Trophoblast cell (in vitro differentiated cells and primary cell): ENCODE results near the gene SUMO3.
A peak's percentile ranks its signal among the peaks of the same experiment; 100 is the strongest.

ENCODE experiments used
- DNase-seq, 2 donors: peaks; one replicate each; pipeline ENCODE4 v3.0.0-alpha.2; 2016
- H2AFZ ChIP-seq: 2 replicates; pipeline ENCODE4 v1.6.1; 2013; ENCODE audit warnings: low read length, moderate library complexity, mild to moderate bottlenecking; ENCODE audit not compliant: insufficient read depth, poor library complexity
- H2AK5ac ChIP-seq: 2 replicates; pipeline ENCODE4 v1.6.1; 2013; ENCODE audit warnings: mild to moderate bottlenecking, low read length
- H2BK120ac ChIP-seq: 2 replicates; pipeline ENCODE4 v1.6.1; 2013; ENCODE audit warnings: low read length, mild to moderate bottlenecking, moderate library complexity; ENCODE audit not compliant: insufficient read depth, poor library complexity
- H2BK12ac ChIP-seq: 2 replicates; pipeline ENCODE4 v1.6.1; 2013; ENCODE audit warnings: mild to moderate bottlenecking, low read length, moderate library complexity
- H2BK5ac ChIP-seq: 2 replicates; pipeline ENCODE4 v1.6.1; 2013; ENCODE audit warnings: low read length, low read depth, moderate library complexity, mild to moderate bottlenecking; ENCODE audit not compliant: poor library complexity
- H3K14ac ChIP-seq: 2 replicates; pipeline ENCODE4 v1.6.1; 2013; ENCODE audit warnings: mild to moderate bottlenecking, low read length
- H3K18ac ChIP-seq: 2 replicates; pipeline ENCODE4 v1.6.1; 2013; ENCODE audit warnings: mild to moderate bottlenecking, low read length
- H3K23ac ChIP-seq: 2 replicates; pipeline ENCODE4 v1.6.1; 2013; ENCODE audit warnings: low read length
- H3K27ac ChIP-seq: 2 replicates; pipeline ENCODE4 v1.5.1; 2013; ENCODE audit warnings: low read depth, mild to moderate bottlenecking, inconsistent platforms, low read length, moderate library complexity
- H3K27me3 ChIP-seq: 2 replicates; pipeline ENCODE4 v1.6.1; 2013; ENCODE audit warnings: inconsistent platforms, mild to moderate bottlenecking, low read length, moderate library complexity; ENCODE audit not compliant: insufficient read depth
- H3K36me3 ChIP-seq, 2 experiments: 1 replicate in 1 of 2; 2 replicates in 1 of 2; pipeline ENCODE4 v1.6.1; 2013; ENCODE audit warnings: low read length in 2 of 2, mild to moderate bottlenecking in 2 of 2, moderate library complexity in 1 of 2; ENCODE audit not compliant: insufficient read depth in 2 of 2, control insufficient read depth in 1 of 2
- H3K4ac ChIP-seq: 2 replicates; pipeline ENCODE4 v1.6.1; 2013; ENCODE audit warnings: low read depth, mild to moderate bottlenecking, low read length, moderate library complexity
- H3K4me1 ChIP-seq, 2 experiments: 1 replicate in 1 of 2; 2 replicates in 1 of 2; pipeline ENCODE4 v1.6.1; 2013; ENCODE audit warnings: low read length in 2 of 2, mild to moderate bottlenecking in 2 of 2, moderate library complexity in 1 of 2; ENCODE audit not compliant: insufficient read depth in 2 of 2, control insufficient read depth in 1 of 2
- H3K4me2 ChIP-seq: 2 replicates; pipeline ENCODE4 v1.6.1; 2013; ENCODE audit warnings: inconsistent platforms, mild to moderate bottlenecking, low read length, moderate library complexity
- H3K4me3 ChIP-seq: 2 replicates; pipeline ENCODE4 v1.5.1; 2013; ENCODE audit warnings: mild to moderate bottlenecking, low read depth, low read length, inconsistent platforms
- H3K79me1 ChIP-seq: one replicate; pipeline ENCODE4 v1.6.1; 2013; ENCODE audit warnings: low read length
- H3K79me2 ChIP-seq: 2 replicates; pipeline ENCODE4 v1.6.1; 2013; ENCODE audit warnings: low read length, mild to moderate bottlenecking; ENCODE audit not compliant: control insufficient read depth, insufficient read depth, poor library complexity
- H3K9ac ChIP-seq: 2 replicates; pipeline ENCODE4 v1.6.1; 2013; ENCODE audit warnings: mild to moderate bottlenecking, low read length
- H3K9me3 ChIP-seq: 2 replicates; pipeline ENCODE4 v1.6.1; 2013; ENCODE audit warnings: low read depth, mild to moderate bottlenecking, control low read depth, inconsistent platforms, low read length; ENCODE audit not compliant: insufficient read depth
- H4K12ac ChIP-seq: 2 replicates; pipeline ENCODE4 v1.6.1; 2013; ENCODE audit warnings: low read depth, mild to moderate bottlenecking, low read length, moderate library complexity
- H4K8ac ChIP-seq: 2 replicates; pipeline ENCODE4 v1.6.1; 2013; ENCODE audit warnings: low read depth, mild to moderate bottlenecking, low read length, moderate library complexity
- H4K91ac ChIP-seq: one replicate; pipeline ENCODE4 v1.6.1; 2013; ENCODE audit warnings: low read depth, mild to moderate bottlenecking, low read length, moderate library complexity
- WGBS: extraction: QIAGEN DNeasy Blood & Tissue Kit; methylation state at CpG from one replicate; pipeline ENCODE4 v1.1.7; 2013; ENCODE audit warnings: missing lambda C conversion rate; ENCODE audit not compliant: insufficient read length, insufficient coverage; ENCODE audit errors: extremely low coverage; 5-methylcytosine and 5-hydroxymethylcytosine counted together

SUMO3 gene

GRCh38 chr21:44792702-44793591 is 24.9 kb downstream of the SUMO3 start:
- H3K27me3 ChIP-seq, result no peaks in the 10 kb centered on the region
- H3K4me3 ChIP-seq, result no peak overlapping the region
- no peak overlapping the region for H3K14ac ChIP-seq
- no peak overlapping the region for H4K8ac ChIP-seq
- H3K4ac ChIP-seq, result peak overlapping the region; percentile 9
- no peaks in the 10 kb centered on the region for H3K9me3 ChIP-seq
- H2BK12ac ChIP-seq, result no peak overlapping the region
- H3K79me2 ChIP-seq, result peaks cover 4% of the 10 kb centered on the region
- WGBS, result no CpG with 5 or more reads among the region's 10 CpGs
- H2BK120ac ChIP-seq, result no peak overlapping the region
- H2AFZ ChIP-seq, result no peak overlapping the region
- peak; percentile 30 to 76 for DNase-seq
- no peak overlapping the region for H3K27ac ChIP-seq
- H3K4me2 ChIP-seq, result no peak overlapping the region
- H4K91ac ChIP-seq, result no peak overlapping the region
- H3K23ac ChIP-seq, result no peak overlapping the region
- no peak overlapping the region for H2BK5ac ChIP-seq
- H3K36me3 ChIP-seq, result peaks cover 0 to 12% of the 10 kb centered on the region in 2 experiments
- H3K4me1 ChIP-seq, result no peaks in the 10 kb centered on the region
- no peak overlapping the region for H2AK5ac ChIP-seq
- peak overlapping the region; percentile 68 for H3K18ac ChIP-seq
- H3K9ac ChIP-seq, result no peak overlapping the region
- H4K12ac ChIP-seq, result no peak overlapping the region
- no peaks in the 10 kb centered on the region for H3K79me1 ChIP-seq

- H3K9ac ChIP-seq, result no peak overlapping the region
- WGBS, result no CpG with 5 or more reads among the region's 5 CpGs
- DNase-seq, result no peak
Observed at GRCh38 chr21:44791993-44792392, 25.9 kb downstream of the SUMO3 start.

DNA sequence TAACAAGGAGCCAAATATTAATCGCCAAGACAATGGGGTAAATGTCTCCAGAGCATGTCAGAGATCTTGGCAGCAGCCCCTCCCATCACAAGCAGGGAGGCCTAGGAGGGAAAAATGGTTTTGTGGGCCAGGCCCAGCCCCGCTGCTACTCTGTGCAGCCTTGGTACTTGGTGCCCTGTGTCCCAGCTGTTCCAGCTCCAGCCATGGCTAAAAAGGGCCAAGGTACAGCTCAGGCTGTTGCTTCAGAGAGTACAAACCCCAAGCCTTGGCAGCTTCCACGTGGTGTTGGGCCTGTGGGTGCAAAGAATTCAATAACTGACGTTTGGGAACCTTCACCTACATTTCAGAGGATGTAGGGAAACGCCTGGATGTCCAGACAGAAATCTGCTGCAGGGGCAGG is 26.6 kb downstream of the SUMO3 start:
- no peak overlapping the region for H3K4me3 ChIP-seq
- H3K79me2 ChIP-seq, result peaks cover 1% of the 10 kb centered on the region
- H2AFZ ChIP-seq, result no peak overlapping the region
- H3K9ac ChIP-seq, result no peak overlapping the region
- H4K91ac ChIP-seq, result no peak overlapping the region
- peaks cover 0 to 12% of the 10 kb centered on the region in 2 experiments for H3K36me3 ChIP-seq
- no peak overlapping the region for H3K23ac ChIP-seq
- no peak overlapping the region for H3K27ac ChIP-seq
- no peak overlapping the region for H4K8ac ChIP-seq
- no peaks in the 10 kb centered on the region for H3K9me3 ChIP-seq
- no peak overlapping the region for H2BK12ac ChIP-seq
- no peak overlapping the region for H2BK120ac ChIP-seq
- H3K18ac ChIP-seq, result no peak overlapping the region
- no peaks in the 10 kb centered on the region for H3K27me3 ChIP-seq
- H3K4me1 ChIP-seq, result no peaks in the 10 kb centered on the region
- no peak for DNase-seq
- no peak overlapping the region for H2BK5ac ChIP-seq
- no peak overlapping the region for H4K12ac ChIP-seq
- H3K4ac ChIP-seq, result no peak overlapping the region
- no peak overlapping the region for H3K4me2 ChIP-seq
- WGBS, result no CpG with 5 or more reads among the region's 5 CpGs
- no peak overlapping the region for H2AK5ac ChIP-seq
- no peak overlapping the region for H3K14ac ChIP-seq
- H3K79me1 ChIP-seq, result no peaks in the 10 kb centered on the region

More at GRCh38 chr21:44791993-44792392, 25.9 kb downstream of the SUMO3 start:
- no peak overlapping the region for H2AK5ac ChIP-seq
- no peak overlapping the region for H4K12ac ChIP-seq
- H3K23ac ChIP-seq, result no peak overlapping the region
- no peak overlapping the region for H2AFZ ChIP-seq
- H3K36me3 ChIP-seq, result peaks cover 0 to 14% of the 10 kb centered on the region in 2 experiments
- no peak overlapping the region for H3K4me2 ChIP-seq
- no peaks in the 10 kb centered on the region for H3K79me1 ChIP-seq
- no peak overlapping the region for H3K14ac ChIP-seq
- no peaks in the 10 kb centered on the region for H3K4me1 ChIP-seq
- H3K9me3 ChIP-seq, result no peaks in the 10 kb centered on the region
- H3K4me3 ChIP-seq, result no peak overlapping the region
- H3K79me2 ChIP-seq, result peaks cover 1% of the 10 kb centered on the region
- no peak overlapping the region for H2BK120ac ChIP-seq
- no peak overlapping the region for H4K8ac ChIP-seq
- H3K27ac ChIP-seq, result no peak overlapping the region
- H2BK5ac ChIP-seq, result no peak overlapping the region
- H3K27me3 ChIP-seq, result no peaks in the 10 kb centered on the region
- no peak overlapping the region for H3K4ac ChIP-seq
- no peak overlapping the region for H3K18ac ChIP-seq
- H4K91ac ChIP-seq, result no peak overlapping the region
- no peak overlapping the region for H2BK12ac ChIP-seq

GRCh38 chr21:44790368-44790767 is 27.5 kb downstream of the SUMO3 start:
- Histone ChIP-seq H3K4ac (no peak overlapping the region), H3K9me3 (no peaks in the 10 kb centered on the region), H2BK12ac (no peak overlapping the region), H3K27ac (no peak overlapping the region), H3K79me2 (peaks cover under 1% of the 10 kb centered on the region), H2AFZ (no peak overlapping the region), H3K27me3 (no peaks in the 10 kb centered on the region), H2BK120ac (no peak overlapping the region), H4K91ac (no peak overlapping the region), H3K4me1 (no peaks in the 10 kb centered on the region), H3K14ac (no peak overlapping the region), H3K4me2 (no peak overlapping the region), H4K12ac (no peak overlapping the region), H2AK5ac (no peak overlapping the region), H3K9ac (no peak overlapping the region), H4K8ac (no peak overlapping the region), H3K36me3 (peaks cover 0 to 12% of the 10 kb centered on the region in 2 experiments), H3K18ac (no peak overlapping the region), H3K23ac (no peak overlapping the region), H3K79me1 (no peaks in the 10 kb centered on the region), H2BK5ac (no peak overlapping the region), H3K4me3 (no peak overlapping the region)
- no peak for DNase-seq
- no CpG with 5 or more reads among the region's 3 CpGs for WGBS
